ENCODE results near the gene DOHH.

DOHH gene

DNA sequence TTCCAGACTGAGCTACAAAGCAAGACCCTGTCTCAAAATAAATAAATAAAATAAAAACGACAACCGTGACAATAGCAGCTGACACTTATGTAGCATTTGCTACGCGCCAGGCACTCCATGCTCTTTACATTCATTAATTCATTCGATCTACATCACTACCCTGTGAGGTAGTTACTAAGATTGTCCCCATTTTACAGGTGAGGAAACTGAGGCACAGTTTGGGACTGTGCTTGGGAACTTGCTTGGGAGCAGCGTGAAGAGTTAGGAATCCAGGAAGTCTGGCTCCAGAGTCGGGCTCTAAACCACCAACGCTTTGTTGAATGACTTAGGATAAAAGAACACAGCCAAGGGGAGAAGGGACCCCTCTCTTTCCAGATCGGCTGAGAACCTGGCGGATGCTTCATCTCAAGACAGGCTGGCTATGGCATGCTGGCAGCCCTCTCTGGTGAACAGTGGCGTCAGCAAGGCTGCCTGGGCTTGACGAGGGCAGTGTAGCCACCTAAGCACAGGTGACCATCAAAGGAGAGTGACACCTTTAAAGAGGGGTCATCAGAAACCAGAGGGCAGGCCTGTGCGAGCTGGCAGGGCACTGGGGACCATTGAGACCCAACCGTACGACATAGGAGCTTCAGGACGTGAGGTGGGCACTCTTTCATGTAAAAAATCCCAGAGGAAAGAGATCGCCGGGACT is 591 bp downstream of the DOHH start:
- DNase-seq: no peak

- DNase-seq: no peak
Observed at GRCh38 chr19:3497757-3498520, 2.5 kb downstream of the DOHH start.

DNA sequence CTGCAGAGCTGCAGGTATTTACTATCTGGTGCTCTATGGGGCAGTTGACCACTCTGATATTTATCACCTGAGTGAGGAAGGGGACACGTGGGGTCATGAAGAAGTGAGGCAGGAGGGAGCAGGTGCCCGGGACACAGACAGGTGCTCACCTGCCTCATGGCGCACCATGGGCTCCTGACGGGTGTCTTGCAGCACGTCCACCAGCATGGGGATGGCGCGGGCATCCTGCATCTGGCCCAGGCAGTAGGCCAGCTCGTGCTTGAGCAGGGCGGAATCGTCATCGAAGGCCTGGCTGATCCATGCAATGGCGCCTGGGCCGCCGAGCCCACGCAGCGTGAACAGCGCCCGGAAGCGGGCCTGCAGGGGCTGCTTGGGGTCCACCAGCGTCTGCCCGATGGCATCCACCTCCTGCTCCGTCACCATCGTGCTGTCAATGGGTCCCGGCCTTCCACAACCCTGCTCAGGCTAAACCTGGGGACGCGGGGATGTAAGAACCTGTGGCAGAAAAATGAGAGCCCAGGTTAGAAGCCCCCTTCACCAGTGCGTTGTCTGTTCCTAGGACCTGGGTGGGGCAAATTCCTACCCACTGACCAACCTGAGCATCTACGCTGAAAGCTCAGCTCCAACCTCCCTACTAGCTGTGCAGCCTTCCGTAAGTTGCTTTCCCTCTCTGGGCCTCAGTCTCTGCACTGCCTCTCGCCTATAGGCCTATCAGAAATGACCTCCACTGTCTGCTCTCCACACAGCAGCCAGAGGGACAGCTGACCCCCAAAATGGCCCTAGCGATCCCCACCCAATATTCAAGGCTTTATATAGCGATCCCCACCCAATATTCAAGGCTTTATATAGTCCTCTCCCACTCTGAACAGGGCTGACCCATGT is 3.8 kb downstream of the DOHH start:
- DNase-seq: no peak

DNA sequence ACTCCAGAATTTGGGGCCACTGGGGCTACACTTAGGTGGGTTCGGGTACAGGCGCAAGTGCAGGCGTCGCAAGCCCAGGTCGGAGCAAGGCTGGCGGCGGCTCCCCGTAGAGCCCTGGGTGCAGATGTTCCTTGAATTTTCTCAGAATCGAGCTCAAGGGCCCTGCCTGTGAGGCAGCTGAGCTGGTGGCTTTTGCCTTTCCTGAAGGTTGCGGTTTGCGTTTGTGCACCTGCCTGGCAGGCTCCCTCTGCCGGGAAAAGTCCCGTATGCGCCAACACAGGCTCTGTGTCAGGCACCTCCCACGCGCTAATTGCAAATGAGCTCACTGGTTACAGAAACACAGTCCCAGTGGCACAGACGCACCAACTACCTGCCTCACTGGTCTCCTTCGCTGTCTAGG is 5.9 kb downstream of the DOHH start:
- no peak for DNase-seq

- DNase-seq: no peak
Observed at GRCh38 chr19:3494051-3494450, 6.4 kb downstream of the DOHH start.

- DNase-seq: no peak
Observed at GRCh38 chr19:3493651-3494050, 6.8 kb downstream of the DOHH start.

GRCh38 chr19:3492919-3493318 is 7.6 kb downstream of the DOHH start:
- DNase-seq: no peak

GRCh38 chr19:3492131-3492839 is 8.2 kb downstream of the DOHH start:
- no peak for DNase-seq

- no peak for DNase-seq
Observed at GRCh38 chr19:3491396-3492119, 8.9 kb downstream of the DOHH start.

DNA sequence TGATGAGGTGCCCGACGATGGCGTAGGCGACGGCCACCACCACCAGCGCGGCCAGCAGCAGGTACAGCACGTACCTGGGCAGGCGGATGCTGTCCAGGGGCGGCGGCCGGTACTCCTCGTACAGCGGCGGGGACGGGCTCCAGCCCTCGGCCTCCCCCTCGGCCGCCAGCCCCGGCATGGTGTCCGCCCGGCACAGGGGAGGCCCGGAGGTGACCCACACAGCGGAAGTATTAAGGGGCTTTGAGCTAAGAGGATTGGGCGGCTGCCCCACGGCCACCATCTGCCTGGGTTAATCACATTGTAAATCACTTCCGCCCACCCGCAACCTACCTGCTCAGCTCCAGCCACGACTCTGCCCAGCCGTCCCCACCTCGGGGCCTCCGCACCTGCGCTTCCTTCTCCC is 17.2 kb downstream of the DOHH start, which contains the start of gene SMIM44:
Gene SMIM44, minus strand, starts transcription at position 216 of the 403 bp plus-strand sequence. Its CDS starts 38 bp downstream, at position 178.
- no peak for DNase-seq

DNA sequence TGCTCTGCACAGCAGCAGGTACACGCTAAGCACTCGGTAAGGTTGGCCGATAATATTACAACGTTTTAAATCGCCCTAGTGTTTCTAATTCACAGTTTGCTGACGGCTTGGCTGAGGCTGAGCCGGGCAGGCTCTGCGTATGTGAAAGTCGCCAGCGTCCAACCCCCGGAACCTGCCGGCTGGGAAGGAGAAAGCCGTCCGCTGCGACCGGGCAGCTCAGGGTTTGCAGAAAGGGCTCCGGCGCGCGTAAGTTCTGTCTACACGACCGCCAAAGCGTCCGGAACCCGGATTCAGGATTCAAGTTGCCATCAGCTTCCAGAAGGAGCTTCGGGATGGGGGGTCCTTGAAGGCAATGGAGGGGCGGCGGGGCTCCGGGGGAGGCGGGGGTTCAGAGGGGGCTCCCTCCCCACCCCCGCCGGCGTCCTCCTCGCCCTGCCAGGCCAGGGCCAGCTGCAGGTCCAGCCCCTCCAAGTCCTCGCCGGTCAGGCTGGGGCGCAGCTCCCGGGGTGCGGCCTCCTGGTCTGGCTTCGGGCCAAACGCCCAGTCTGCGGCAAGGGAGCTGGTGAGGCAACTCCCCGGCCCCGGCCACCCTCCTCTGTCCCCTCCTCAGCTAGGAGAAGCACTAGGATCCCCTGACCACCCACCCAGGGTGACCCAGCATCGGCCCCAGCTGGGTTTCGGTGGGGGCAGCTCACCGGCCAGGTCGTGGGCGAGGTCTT is 17.8 kb downstream of the DOHH start:
- no peak for DNase-seq

GRCh38 chr19:3481241-3482090 is 19.0 kb downstream of the DOHH start:
- no peak for DNase-seq

DNA sequence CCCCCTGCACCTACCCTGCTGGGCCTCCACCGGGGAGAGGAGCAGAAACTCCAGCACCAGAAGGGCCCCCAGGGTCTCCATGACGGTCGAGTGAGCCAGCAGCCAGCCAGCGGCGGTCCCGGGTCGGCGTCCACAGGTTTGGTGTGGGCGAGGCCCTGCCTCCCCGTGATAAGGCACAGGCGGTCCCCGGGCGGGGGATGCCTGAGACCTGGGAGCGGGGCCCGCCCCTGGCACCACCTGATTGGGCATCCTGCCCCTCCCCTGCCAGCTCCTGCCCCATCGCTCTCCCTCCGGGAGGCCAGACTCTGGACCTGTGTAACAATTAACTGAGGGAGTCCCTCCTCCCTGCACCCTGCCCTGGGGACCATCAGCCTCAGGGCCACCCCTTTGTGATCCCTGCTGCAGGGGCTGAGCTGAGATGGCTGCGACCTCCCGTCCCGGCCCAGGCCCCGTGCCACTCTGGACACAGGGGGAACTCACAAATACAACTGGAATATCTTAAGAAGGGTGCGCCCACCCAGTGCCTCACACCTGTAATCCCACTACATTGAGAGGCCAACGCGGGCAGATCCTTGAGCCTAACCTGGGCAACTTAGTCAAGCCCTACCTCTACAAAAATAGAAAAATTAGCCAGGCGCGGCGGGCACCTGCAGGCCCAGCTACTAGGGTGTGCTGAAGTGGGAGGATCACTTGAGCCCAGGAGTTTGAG is 19.9 kb downstream of the DOHH start, which contains the start of gene SMIM24:
Gene SMIM24, minus strand, starts transcription at position 143 of the 709 bp plus-strand sequence. Its CDS starts 62 bp downstream, at position 81.
- DNase-seq: no peak

DNA sequence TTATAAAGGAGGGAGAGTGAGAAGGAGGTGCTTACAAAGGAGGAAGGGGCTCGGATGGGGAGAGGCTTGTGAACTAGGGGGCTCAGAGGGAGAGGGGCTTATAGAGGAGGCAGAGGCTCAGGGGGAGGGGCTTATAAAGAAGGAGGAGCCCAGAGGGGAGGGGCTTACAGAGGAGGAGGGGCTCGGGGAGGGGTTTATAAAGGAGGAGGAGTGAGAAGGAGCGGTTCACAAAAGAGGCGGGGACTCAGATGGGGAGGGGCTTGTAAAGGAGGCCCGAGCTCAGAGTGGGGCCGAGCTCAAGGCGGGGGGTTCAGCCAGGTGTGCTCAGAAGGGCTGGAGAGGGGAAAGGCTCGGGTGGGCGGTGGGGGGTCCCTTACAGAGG is 20.6 kb downstream of the DOHH start:
- DNase-seq: no peak

DNA sequence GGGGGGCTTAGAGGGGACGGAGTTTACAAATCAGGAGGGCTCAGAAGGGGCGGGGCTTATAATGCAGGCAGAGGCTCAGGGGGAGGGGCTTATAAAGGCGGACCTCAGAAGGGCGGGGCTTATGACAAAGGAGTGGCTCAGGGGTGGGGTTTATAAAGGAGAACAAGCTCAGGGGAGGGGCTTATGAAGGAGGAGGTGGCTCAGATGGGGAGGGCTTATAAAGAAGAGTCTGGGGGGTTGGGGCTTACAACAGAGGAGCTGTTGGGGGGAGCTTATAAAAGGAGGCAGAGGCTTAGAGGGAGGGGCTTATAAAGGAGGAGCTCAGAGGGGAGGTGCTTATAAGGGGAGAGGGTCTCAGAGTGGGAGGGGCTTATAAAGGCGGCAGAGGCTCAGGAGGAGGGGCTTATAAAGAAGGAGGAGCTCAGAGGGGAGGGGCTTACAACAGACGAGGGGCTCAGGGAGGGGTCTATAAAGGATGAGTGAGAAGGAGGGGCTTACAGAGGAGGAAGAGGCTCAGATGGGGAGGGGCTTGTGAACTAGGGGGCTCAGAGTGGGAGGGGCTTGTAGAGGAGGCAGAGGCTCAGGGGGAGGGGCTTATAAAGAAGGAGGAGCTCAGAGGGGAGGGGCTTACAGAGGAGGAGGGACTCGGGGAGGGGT is 21.2 kb downstream of the DOHH start:
- DNase-seq: no peak

DNA sequence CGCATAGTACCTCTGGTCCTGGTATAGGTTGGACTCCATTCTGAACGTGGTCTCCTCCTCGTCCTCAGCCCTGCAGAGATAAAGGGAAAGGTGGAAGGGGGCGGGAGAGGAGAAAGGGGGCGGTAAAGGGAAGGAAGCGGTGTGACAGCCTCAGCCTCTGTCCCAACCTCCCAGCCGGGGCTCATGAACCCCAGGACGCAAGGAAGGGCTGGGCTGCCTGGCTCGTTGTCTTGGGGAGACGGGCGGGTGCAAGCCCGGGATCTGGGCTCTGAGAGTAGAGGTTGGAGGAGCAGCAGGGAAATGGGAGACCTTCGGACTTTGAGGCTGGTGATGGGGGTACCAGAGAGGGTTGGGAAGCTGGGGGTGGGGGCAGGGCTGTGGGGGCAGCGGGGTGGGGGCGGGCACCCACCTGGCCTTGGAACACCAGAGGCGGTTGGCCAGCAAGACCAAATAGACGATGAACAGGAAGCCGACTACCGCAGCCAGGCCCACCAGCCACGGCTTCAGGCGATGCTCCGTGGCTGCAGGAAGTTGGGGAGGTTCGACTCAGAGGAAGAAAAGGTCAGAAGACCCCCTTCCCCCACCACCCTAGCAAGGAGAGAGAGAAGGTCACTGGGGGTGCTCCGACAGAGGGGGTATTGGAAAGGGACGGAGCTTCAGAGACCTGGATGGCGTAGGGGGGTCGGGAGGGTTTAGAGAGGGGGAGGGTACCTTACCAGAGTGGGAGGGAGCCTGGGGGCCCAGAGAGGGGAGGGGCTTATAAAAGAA is 21.9 kb downstream of the DOHH start:
- no peak for DNase-seq

GRCh38 chr19:3477951-3478350 is 22.5 kb downstream of the DOHH start:
- DNase-seq: no peak

DNA sequence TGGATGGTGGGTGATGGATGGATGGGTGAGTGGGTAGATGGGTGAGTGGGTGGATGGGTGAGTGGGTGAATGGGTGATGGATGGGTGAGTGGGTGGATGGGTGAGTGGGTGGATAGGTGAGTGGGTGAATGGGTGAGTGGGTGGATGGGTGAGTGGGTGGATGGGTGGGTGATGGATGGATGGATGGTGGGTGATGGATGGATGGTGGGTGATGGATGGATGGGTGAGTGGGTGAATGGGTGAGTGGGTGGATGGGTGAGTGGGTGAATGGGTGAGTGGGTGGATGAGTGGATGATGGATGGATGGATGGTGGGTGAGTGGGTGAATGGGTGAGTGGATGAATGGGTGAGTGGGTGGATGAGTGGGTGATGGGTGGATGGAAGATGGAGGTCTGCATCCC is 23.0 kb downstream of the DOHH start:
- no peak for DNase-seq

All from NCI-H1694 (cell line).